ENCODE data around the gene KRT38.

KRT38 gene

DNA sequence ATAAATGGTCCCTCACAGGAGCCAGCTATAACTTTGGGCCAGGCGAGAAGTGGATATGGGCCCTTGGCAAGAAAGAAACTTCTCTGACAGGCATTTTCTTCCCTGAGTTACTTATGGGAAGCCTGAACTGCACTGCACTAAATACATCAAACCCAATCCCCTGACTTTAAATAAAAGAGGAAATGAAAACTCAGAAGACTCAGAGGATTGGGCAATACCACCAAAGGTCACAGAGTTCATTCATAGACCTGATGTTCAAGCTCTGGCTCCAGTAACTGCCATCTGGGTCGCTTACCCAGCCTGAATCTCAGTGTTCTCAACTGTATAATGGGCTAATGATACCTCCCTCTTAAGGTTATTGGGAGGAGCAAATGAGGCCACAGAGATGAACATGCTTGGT, 39.4 kb upstream of the KRT38 start:
- no peak for TF ChIP-seq POLR2A (IDR thresholded peaks at IDR 0.05; ENCODE audit: low read depth, low read length)
- TF ChIP-seq SPI1 (IDR thresholded peaks at IDR 0.05; ENCODE audit: low read depth, low read length), result peak; percentile 82
- no peak for DNase-seq (ENCODE audit: insufficient read length, low spot score)
- no peak for FAIRE-seq

DNA sequence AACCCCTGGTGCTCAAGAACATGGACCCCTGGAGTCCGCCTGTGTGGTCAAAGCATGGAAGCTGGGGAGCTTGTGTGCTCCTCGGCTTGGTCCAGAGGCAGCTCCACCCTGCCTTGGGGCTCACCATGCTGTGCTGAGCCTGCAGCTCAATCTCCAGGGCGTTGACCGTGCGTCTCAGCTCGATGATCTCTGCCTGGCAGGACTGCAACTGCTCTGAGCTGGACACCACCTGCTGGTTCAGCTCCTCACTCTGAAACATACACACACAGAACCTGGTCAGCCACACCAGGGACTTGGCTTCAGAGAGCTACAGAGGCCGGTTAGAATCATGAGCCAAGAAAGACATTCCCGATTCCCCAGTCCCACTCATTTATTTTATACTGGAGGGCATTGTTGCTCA, 37.5 kb upstream of the KRT38 start:
- TF ChIP-seq SPI1 (IDR thresholded peaks at IDR 0.05; ENCODE audit: low read depth, low read length) (no peak), PAX5 (IDR thresholded peaks at IDR 0.05; ENCODE audit: insufficient read depth, low read length, severe bottlenecking) (no peak), POLR2AphosphoS5 (IDR thresholded peaks at IDR 0.05; ENCODE audit: low read depth, low read length) (no peak), POLR2A (IDR thresholded peaks at IDR 0.05; ENCODE audit: low read depth, low read length) (no peak)
- no peak for FAIRE-seq
- no peak for DNase-seq (ENCODE audit: insufficient read length, low spot score)

DNA sequence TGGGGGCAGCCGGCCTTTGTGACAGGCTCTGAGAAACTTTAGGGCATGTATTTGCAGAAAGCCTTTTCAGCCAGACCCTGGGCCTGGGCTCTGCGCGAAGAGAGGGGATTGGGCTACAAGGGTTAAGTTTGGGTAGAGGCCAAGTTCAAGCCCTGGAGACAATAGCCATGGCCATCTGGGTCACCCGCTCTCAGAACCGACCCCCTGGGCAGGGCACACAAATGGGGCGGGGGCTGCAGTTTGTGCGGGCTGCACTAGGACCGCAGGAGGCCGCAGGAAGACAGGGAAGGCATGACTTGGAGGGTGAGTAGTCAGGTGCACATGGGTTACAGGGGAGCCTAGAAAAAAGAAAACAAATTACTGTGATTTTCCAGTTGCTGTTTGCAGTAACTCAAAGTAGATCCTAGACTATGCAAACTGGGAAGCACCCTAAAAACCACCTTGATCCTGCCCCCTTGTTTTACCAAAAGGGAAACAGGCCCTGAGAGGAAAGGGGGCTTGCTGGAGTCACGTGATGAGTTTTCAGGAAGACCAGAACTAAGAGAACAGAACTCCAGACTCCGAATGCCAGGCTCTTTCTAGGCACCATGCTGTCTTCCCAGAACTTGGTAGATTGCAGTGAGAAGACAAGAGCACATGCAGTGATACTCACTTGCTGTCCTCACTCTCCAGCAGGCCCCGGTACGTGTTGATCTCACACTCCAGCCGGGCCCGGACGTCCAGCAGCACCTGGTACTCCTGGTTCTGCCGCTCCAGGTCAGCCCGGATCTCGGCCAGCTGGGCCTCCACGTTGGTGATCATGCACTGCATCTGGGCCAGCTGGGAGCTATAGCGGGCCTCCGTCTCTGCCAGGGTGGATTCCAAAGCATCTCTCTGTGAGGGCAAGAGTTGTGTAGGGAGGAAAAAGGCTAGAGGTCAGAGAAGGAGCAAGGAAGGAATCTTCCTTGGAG, 36.4 kb upstream of the KRT38 start:
- TF ChIP-seq POU2F2 (IDR thresholded peaks at IDR 0.05; ENCODE audit: low read depth, low read length) (no peak), POLR2AphosphoS5 (IDR thresholded peaks at IDR 0.05; ENCODE audit: low read depth, low read length) (no peak), POLR2A (IDR thresholded peaks at IDR 0.05; ENCODE audit: low read depth, low read length) (no peak), SPI1 (IDR thresholded peaks at IDR 0.05; ENCODE audit: low read depth, low read length) (no peak), PAX5 (IDR thresholded peaks at IDR 0.05; ENCODE audit: insufficient read depth, low read length, severe bottlenecking) (no peak), TAF1 (IDR thresholded peaks at IDR 0.05; ENCODE audit: low read depth, low read length) (no peak)
- DNase-seq (ENCODE audit: insufficient read length, low spot score) (no peak), FAIRE-seq (no peak)

DNA sequence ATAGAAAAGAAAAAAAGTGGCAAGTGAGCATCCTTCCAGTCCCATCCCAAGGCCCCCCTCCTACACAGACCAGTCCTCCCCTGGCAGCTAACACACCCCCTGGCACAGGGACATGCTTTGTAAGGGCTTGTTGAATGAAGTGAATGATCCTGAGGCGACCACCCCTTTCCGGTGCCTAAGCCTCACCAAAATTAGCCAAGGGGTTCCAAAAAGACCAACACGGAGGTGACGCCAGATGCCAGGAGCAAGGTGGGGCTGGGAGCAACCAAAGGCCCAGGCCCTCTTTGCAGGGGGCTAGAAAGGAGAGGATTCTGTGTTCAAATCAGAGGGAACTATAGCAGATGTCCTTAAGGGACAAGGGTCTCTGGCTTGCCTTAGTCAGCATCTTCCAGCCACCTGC, 34.6 kb upstream of the KRT38 start:
- DNase-seq (ENCODE audit: insufficient read length, low spot score) (no peak), FAIRE-seq (no peak)
- TF ChIP-seq POLR2A (IDR thresholded peaks at IDR 0.05; ENCODE audit: low read depth, low read length), result no peak
- no peak for TF ChIP-seq TAF1 (IDR thresholded peaks at IDR 0.05; ENCODE audit: low read depth, low read length)
- no peak for TF ChIP-seq PAX5 (IDR thresholded peaks at IDR 0.05; ENCODE audit: insufficient read depth, low read length, severe bottlenecking)
- TF ChIP-seq POU2F2 (IDR thresholded peaks at IDR 0.05; ENCODE audit: low read depth, low read length), result no peak
- TF ChIP-seq SPI1 (IDR thresholded peaks at IDR 0.05; ENCODE audit: low read depth, low read length), result no peak
- no peak for TF ChIP-seq POLR2AphosphoS5 (IDR thresholded peaks at IDR 0.05; ENCODE audit: low read depth, low read length)

DNA sequence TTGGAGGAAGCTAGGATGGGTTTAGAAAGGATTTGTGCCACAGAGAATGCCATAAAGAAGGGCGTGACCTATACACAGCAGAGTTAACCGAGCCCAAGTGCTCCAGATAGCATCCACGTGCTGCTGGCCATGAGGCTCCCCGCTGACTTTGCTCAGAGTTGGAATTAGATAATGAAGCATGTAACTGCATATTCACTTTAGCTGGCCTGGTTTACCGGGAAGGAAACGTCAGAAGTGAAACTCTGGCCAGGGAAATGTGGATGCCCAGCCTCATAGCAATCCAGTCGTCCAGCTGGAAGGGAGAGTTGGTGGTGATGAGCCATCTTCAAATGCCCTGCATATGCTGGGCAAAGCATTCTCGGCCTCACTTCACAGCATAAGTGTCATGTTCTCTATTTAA, 34.1 kb upstream of the KRT38 start:
- no peak for TF ChIP-seq TAF1 (IDR thresholded peaks at IDR 0.05; ENCODE audit: low read depth, low read length)
- no peak for TF ChIP-seq PAX5 (IDR thresholded peaks at IDR 0.05; ENCODE audit: insufficient read depth, low read length, severe bottlenecking)
- TF ChIP-seq POLR2A (IDR thresholded peaks at IDR 0.05; ENCODE audit: low read depth, low read length), result no peak
- TF ChIP-seq POLR2AphosphoS5 (IDR thresholded peaks at IDR 0.05; ENCODE audit: low read depth, low read length), result no peak
- TF ChIP-seq POU2F2 (IDR thresholded peaks at IDR 0.05; ENCODE audit: low read depth, low read length), result no peak
- no peak for TF ChIP-seq SPI1 (IDR thresholded peaks at IDR 0.05; ENCODE audit: low read depth, low read length)
- FAIRE-seq (no peak), DNase-seq (ENCODE audit: insufficient read length, low spot score) (no peak)

DNA sequence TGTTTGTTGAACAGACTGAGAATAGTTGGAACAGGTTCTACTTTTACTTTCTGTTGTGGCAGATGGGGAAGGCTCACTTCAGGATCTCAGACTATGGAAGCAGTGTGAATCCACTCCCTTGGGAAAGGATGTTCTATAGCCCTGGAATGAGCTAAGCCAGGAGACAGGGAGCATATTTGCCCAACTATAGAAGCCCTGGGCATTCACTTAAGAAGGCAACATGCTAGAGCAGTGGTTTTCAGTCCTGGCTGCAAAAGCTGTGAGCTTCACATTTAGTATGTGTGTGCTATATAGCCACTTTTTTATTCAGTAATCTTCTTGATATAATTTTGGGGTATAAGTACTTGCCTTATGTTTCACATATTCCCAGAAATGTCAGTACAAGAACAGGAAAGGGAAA, 27.6 kb upstream of the KRT38 start:
- TF ChIP-seq PAX5 (IDR thresholded peaks at IDR 0.05; ENCODE audit: insufficient read depth, low read length, severe bottlenecking) (no peak), SPI1 (IDR thresholded peaks at IDR 0.05; ENCODE audit: low read depth, low read length) (no peak), TAF1 (IDR thresholded peaks at IDR 0.05; ENCODE audit: low read depth, low read length) (no peak), POLR2AphosphoS5 (IDR thresholded peaks at IDR 0.05; ENCODE audit: low read depth, low read length) (no peak), POLR2A (IDR thresholded peaks at IDR 0.05; ENCODE audit: low read depth, low read length) (no peak), POU2F2 (IDR thresholded peaks at IDR 0.05; ENCODE audit: low read depth, low read length) (no peak)
- FAIRE-seq, result no peak

DNA sequence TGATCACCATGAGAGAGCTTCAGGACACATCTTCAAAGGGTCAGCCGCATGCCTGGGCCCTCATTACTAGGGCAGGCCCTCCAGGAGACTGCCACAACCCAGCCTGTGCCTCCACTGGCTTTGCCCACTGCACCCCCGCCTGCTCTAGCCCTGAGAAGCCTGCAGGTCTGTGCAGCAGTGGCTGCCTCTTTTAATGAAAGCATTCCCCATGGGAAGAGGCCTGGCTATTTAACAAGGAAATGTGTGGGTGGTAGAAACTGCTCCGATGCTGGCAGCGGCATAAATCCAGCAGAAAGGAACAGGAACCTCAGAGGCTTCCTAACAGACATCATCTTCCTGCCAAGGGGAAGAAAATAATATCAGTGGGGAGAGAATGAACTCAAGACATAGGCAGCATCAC, 26.8 kb upstream of the KRT38 start:
- FAIRE-seq (no peak), DNase-seq (ENCODE audit: insufficient read length, low spot score) (no peak)
- TF ChIP-seq POLR2A (IDR thresholded peaks at IDR 0.05; ENCODE audit: low read depth, low read length) (no peak), PAX5 (IDR thresholded peaks at IDR 0.05; ENCODE audit: insufficient read depth, low read length, severe bottlenecking) (no peak), TAF1 (IDR thresholded peaks at IDR 0.05; ENCODE audit: low read depth, low read length) (no peak), SPI1 (IDR thresholded peaks at IDR 0.05; ENCODE audit: low read depth, low read length) (no peak), POU2F2 (IDR thresholded peaks at IDR 0.05; ENCODE audit: low read depth, low read length) (no peak), POLR2AphosphoS5 (IDR thresholded peaks at IDR 0.05; ENCODE audit: low read depth, low read length) (no peak)

More for the DNA sequence above, 27.6 kb upstream of the KRT38 start:
- no peak for DNase-seq (ENCODE audit: insufficient read length, low spot score)

DNA sequence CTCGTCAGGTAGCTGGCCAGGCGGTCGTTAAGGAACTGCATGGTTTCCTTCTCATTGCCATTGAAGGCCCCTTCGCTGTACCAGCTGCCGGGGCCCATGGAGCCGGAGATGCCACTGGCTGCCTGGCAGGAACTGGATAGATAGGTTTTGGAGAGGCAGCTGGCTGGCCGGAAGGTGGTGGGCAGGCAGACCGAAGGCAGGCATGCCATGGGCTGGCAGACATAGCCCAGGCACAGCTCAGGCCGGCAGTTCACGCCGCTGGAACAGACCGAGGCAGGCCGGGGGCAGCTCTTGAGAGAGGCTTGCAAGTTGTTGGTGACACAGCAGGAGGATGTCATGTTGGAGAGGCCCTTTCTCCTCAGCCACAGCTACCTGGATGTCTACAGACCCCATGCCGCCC, 26.2 kb upstream of the KRT38 start, which contains the start of gene KRT32:
KRT32 (minus strand) TSS at position 399 of the 400 bp plus-strand sequence; CDS start at position 338, 61 bp downstream.
- DNase-seq (ENCODE audit: insufficient read length, low spot score), result no peak
- no peak for FAIRE-seq
- TF ChIP-seq POLR2A (IDR thresholded peaks at IDR 0.05; ENCODE audit: low read depth, low read length), result no peak
- TF ChIP-seq PAX5 (IDR thresholded peaks at IDR 0.05; ENCODE audit: insufficient read depth, low read length, severe bottlenecking), result no peak
- TF ChIP-seq POU2F2 (IDR thresholded peaks at IDR 0.05; ENCODE audit: low read depth, low read length), result no peak
- no peak for TF ChIP-seq POLR2AphosphoS5 (IDR thresholded peaks at IDR 0.05; ENCODE audit: low read depth, low read length)
- no peak for TF ChIP-seq TAF1 (IDR thresholded peaks at IDR 0.05; ENCODE audit: low read depth, low read length)
- no peak for TF ChIP-seq SPI1 (IDR thresholded peaks at IDR 0.05; ENCODE audit: low read depth, low read length)

DNA sequence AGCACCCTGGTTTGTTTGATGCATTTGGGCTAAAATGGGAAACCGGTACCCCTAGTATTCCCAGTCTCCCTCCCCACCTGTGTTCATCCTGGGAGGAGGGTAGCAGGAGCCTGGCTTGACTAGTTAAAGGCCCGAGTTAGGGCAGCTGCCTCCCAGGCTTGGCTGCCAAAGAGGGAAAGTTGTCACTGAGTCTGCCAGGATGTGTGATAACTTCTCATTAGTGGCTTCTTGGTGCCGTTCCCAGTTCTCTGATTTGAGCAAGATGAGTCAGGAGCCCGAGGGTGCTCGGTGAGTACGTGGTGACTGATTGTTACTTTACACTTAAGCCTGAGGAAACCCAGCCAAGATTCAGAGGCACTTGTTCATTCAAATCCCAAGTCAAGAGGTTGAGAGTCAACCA, 23.9 kb upstream of the KRT38 start:
- no peak for DNase-seq (ENCODE audit: insufficient read length, low spot score)
- no peak for FAIRE-seq
- TF ChIP-seq POLR2A (IDR thresholded peaks at IDR 0.05; ENCODE audit: low read depth, low read length) (no peak), POU2F2 (IDR thresholded peaks at IDR 0.05; ENCODE audit: low read depth, low read length) (no peak), POLR2AphosphoS5 (IDR thresholded peaks at IDR 0.05; ENCODE audit: low read depth, low read length) (no peak), TAF1 (IDR thresholded peaks at IDR 0.05; ENCODE audit: low read depth, low read length) (no peak), SPI1 (IDR thresholded peaks at IDR 0.05; ENCODE audit: low read depth, low read length) (no peak), PAX5 (IDR thresholded peaks at IDR 0.05; ENCODE audit: insufficient read depth, low read length, severe bottlenecking) (no peak)

Data from GM12891 (cell line).